ENCODE results near the gene PCDH9. TPM values are rescaled to one million over a fixed set of nuclear protein-coding genes. Genes with fewer than 3 reads are reported as not detected.

The PCDH9 gene
- total RNA-seq, 1 donor from 2014 or later, result 0.40 TPM

DNA sequence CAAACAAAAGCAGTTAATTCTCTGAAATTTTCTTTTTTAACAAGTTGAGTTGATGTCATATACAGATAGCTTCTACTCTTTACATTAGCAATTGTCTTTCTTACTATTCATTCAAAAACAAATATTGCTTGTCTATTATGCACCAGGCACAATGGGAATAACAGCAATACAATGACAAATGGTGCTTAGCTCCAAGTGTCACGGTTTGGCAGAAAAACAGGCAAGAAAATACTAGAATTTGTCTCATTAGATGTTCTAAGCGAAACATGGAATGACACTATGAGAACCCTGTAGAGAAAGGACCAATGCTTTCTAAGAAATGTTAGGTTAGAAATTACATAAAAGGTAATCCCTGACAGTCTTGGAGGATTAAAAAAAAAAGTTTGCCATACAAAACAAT, 187.6 kb downstream of the PCDH9 start:
- no peak overlapping the region for H3K4me3 ChIP-seq (ENCODE audit: low read depth, low read length)
- no peak for DNase-seq (ENCODE audit: low read depth)
- TF ChIP-seq, protein P1, sequence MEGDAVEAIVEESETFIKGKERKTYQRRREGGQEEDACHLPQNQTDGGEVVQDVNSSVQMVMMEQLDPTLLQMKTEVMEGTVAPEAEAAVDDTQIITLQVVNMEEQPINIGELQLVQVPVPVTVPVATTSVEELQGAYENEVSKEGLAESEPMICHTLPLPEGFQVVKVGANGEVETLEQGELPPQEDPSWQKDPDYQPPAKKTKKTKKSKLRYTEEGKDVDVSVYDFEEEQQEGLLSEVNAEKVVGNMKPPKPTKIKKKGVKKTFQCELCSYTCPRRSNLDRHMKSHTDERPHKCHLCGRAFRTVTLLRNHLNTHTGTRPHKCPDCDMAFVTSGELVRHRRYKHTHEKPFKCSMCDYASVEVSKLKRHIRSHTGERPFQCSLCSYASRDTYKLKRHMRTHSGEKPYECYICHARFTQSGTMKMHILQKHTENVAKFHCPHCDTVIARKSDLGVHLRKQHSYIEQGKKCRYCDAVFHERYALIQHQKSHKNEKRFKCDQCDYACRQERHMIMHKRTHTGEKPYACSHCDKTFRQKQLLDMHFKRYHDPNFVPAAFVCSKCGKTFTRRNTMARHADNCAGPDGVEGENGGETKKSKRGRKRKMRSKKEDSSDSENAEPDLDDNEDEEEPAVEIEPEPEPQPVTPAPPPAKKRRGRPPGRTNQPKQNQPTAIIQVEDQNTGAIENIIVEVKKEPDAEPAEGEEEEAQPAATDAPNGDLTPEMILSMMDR (conservative IDR thresholded peaks at IDR 0.05; ENCODE audit: low read depth, low read length), result no peak

DNA sequence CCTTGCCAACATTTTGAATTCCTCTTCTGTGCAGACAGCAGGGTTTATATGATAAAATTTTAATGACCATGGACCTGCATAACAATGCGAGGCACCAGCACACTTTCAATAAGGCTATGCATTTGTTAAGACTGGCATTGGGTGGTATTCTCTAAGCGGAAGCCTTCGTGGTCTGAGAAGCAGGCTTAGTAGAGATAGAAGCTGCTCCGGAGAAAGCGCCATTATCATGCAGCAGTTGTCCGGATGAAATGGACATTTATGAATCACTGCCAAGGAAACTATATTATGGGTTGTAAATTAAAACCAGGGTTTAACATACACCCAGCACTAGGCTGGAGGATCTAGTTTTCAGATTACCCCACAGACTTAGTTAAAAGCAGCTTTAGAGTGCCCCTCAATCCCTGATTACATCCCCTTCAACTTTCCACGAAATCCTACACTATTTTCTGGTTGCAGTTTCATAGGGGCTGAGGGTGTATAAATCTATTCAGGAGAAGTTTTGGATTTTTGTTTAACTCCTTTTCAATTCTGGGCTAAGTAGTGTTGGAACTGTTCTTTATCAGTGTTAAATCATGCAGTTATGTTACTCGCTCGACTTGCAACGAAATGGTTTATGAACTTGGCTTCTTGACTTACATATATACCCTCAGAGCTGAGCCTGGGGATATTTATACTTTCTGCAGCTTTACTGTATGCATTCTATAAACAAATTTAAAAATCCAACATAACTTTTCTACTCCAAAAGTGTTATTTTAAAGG, 193.3 kb downstream of the PCDH9 start:
- TF ChIP-seq, protein P1 (conservative IDR thresholded peaks at IDR 0.05; ENCODE audit: low read depth, low read length), result no peak
- no peak overlapping the region for H3K4me3 ChIP-seq (ENCODE audit: low read depth, low read length)
- no peak for DNase-seq (ENCODE audit: low read depth)

DNA sequence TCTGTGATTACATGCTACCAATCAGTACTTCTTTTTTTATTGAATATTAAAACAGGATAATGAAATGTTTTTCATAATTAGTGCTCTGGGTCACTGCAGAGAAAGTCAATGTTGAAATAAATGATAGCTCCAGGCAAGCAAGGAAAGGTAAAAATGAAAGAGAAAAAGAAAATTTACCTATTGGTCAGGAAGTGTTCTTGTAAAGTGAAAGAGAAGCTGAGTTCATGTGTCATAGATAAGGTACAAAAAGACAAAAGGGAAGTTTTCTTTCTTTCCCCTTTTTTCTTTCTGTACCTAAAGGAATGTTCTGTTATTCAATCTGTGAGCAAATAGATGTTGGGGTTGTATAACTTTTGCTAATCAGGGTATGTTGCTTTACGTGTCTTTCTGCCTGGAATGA, 197.0 kb downstream of the PCDH9 start:
- DNase-seq (ENCODE audit: low read depth), result no peak
- H3K4me3 ChIP-seq (ENCODE audit: low read depth, low read length), result no peak overlapping the region
- TF ChIP-seq, protein P1 (conservative IDR thresholded peaks at IDR 0.05; ENCODE audit: low read depth, low read length), result no peak

DNA sequence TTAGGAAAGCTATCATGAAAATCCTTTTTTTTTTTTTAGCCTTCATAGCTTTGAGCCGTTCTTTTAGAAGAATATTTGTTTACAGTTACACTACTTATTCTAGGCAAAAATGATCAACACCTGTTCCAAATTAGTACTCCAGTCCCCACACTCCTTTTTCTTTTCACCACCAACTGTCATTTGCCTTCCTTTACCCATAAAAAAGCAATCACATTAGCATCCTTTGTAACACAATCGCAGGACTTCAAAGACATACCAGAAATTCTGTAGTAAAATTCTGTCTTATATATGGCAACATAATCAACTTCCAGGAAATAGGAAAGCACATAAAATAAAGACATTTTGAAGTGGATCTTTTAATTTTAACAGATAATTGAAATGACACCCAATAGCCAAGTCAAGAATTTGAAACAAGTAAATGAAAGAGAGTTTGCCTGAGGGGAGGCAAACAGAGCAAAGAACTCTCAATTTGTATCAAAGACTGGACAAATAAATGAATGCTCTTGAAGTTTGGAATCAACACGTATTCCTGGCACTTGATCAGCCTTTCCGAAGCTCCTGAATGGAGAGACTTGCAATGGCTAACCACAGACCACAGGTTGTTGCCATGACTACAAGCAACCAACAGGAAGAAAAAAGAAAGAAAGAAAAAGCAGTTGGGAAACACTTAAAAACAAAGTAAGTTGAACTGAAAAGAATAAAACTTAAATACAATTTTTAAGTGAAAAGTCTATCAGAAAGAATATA, 206.8 kb downstream of the PCDH9 start:
- TF ChIP-seq, protein P1 (conservative IDR thresholded peaks at IDR 0.05; ENCODE audit: low read depth, low read length), result no peak
- no peak overlapping the region for H3K4me3 ChIP-seq (ENCODE audit: low read depth, low read length)
- DNase-seq (ENCODE audit: low read depth), result peak; percentile 86

DNA sequence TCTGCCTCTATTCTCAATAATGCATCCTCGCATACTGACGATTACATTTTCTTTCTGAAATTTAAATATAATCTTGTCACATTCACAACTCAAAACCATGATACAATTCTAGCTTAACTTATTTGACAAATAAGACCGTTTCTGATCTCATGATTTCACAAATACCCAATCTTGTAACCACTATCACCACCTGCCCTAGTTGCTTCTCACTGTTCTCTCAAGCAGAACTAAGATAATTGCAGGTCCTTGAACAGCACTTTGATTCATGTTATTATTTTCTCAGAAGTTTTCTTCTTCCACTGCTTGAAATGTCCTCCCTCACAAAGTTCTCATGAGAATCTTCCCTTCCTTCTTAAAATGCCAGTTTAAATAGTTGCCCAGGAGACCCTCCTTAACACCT, 211.4 kb downstream of the PCDH9 start:
- no peak overlapping the region for H3K4me3 ChIP-seq (ENCODE audit: low read depth, low read length)
- DNase-seq (ENCODE audit: low read depth), result no peak
- TF ChIP-seq, protein P1 (conservative IDR thresholded peaks at IDR 0.05; ENCODE audit: low read depth, low read length), result no peak

DNA sequence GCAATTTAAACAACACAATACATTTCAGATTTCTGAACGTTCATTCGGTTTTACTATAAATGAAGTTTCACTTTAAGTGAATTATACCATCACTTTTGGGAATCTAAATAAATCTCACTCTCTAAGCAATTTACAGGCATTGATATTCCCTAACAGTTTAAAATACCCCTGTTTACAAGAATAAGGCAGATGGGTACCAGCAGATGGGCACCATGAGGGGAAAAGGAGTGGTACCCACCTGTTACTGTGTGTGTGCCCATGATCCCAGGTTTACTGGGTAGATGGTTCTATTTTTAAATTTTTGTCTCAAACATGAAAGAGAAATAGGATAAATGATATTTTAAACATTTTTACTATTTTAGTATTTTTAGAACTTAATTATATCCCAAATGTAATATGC, 212.9 kb downstream of the PCDH9 start:
- DNase-seq (ENCODE audit: low read depth), result no peak
- TF ChIP-seq, protein P1 (conservative IDR thresholded peaks at IDR 0.05; ENCODE audit: low read depth, low read length), result no peak
- no peak overlapping the region for H3K4me3 ChIP-seq (ENCODE audit: low read depth, low read length)

Measured in epithelial cell of proximal tubule (primary cell).